Measurements from ENCODE around the gene SPSB2. TPM values are rescaled to one million over a fixed set of nuclear protein-coding genes. Genes with fewer than 3 reads are reported as not detected.

SPSB2 gene
- total RNA-seq, 1 experiment from 2014 or later, result 9.2 TPM

- CTCF ChIA-PET, result no interaction called here
- H3K9ac ChIP-seq (ENCODE audit: low read length), result no peak overlapping the region
- H3K79me2 ChIP-seq (ENCODE audit: low read length), result peaks cover 25% of the 10 kb centered on the region
- no peak overlapping the region for H2AFZ ChIP-seq (ENCODE audit: low read length)
- H3K9me3 ChIP-seq (ENCODE audit: low read length), result no peaks in the 10 kb centered on the region
- ATAC-seq, result no peak
- no peak for DNase-seq
- H3K4me2 ChIP-seq (ENCODE audit: low read length), result no peak overlapping the region
- H3K4me3 ChIP-seq (ENCODE audit: low read length), result no peak overlapping the region
- no peak for TF ChIP-seq EZH2 (IDR thresholded peaks at IDR 0.05; ENCODE audit: low read length, unreplicated experiment)
- TF ChIP-seq EZH2phosphoT487 (IDR thresholded peaks at IDR 0.05; ENCODE audit: borderline replicate concordance, low read length), result no peak
- TF ChIP-seq CTCF (conservative IDR thresholded peaks at IDR 0.05; ENCODE audit: low read depth, low read length), result no peak
- BruUV-seq (replicated peaks), result no TSS peak
- H3K27me3 ChIP-seq (ENCODE audit: low read length), result no peaks in the 10 kb centered on the region
- POLR2A ChIA-PET (ENCODE audit: unreplicated experiment), result no interaction called here
- intact Hi-C loops (cut with micrococcal nuclease), result no loop called here
- no peaks in the 10 kb centered on the region for H3F3A ChIP-seq (ENCODE audit: low read length, unreplicated experiment)
- peaks cover 8% of the 10 kb centered on the region; the same call in 1 of the 2 replicates for H3K36me3 ChIP-seq (ENCODE audit: low read depth, low read length)
- peaks cover 10% of the 10 kb centered on the region; the same call in 1 of the 2 replicates for H3K4me1 ChIP-seq (ENCODE audit: insufficient read depth, low read length)
- H4K20me1 ChIP-seq (ENCODE audit: low read length), result no peaks in the 10 kb centered on the region
- no peaks in the 10 kb centered on the region for H3K9me2 ChIP-seq (replicated peaks; ENCODE audit: low read length)
- no peak overlapping the region for H3K27ac ChIP-seq (ENCODE audit: low read length)
Measured at GRCh38 chr12:6847676-6848075, 25.4 kb downstream of the SPSB2 start.

- no peak for ATAC-seq
- ChIA-PET POLR2A (ENCODE audit: unreplicated experiment) (interaction anchor here (0.6 kb wide), 1 partner anchor 510 kb away, joined by 33 read pairs; no protein-coding TSS in a partner anchor), CTCF (interaction anchor here (0.6 kb wide), 1 partner anchor 68 kb away, joined by 6 read pairs; no protein-coding TSS in a partner anchor)
- intact Hi-C loops (cut with micrococcal nuclease), result no loop called here
- Histone ChIP-seq H3K9ac (ENCODE audit: low read length) (no peak overlapping the region), H3K4me1 (ENCODE audit: insufficient read depth, low read length) (peaks cover 10% of the 10 kb centered on the region; the same call in 1 of the 2 replicates), H3F3A (ENCODE audit: low read length, unreplicated experiment) (no peaks in the 10 kb centered on the region), H3K36me3 (ENCODE audit: low read depth, low read length) (peaks cover 8% of the 10 kb centered on the region; the same call in 1 of the 2 replicates), H4K20me1 (ENCODE audit: low read length) (no peaks in the 10 kb centered on the region), H3K79me2 (ENCODE audit: low read length) (peaks cover 25% of the 10 kb centered on the region), H3K4me3 (ENCODE audit: low read length) (no peak overlapping the region), H3K27me3 (ENCODE audit: low read length) (no peaks in the 10 kb centered on the region), H3K4me2 (ENCODE audit: low read length) (no peak overlapping the region), H3K9me3 (ENCODE audit: low read length) (no peaks in the 10 kb centered on the region), H3K27ac (ENCODE audit: low read length) (no peak overlapping the region), H3K9me2 (replicated peaks; ENCODE audit: low read length) (no peaks in the 10 kb centered on the region), H2AFZ (ENCODE audit: low read length) (no peak overlapping the region)
- no peak for DNase-seq
- TF ChIP-seq CTCF (conservative IDR thresholded peaks at IDR 0.05; ENCODE audit: low read depth, low read length) (no peak), EZH2phosphoT487 (IDR thresholded peaks at IDR 0.05; ENCODE audit: borderline replicate concordance, low read length) (no peak)
- no TSS peak for BruUV-seq (replicated peaks)
Measured at GRCh38 chr12:6846316-6846869, 26.7 kb downstream of the SPSB2 start.

GRCh38 chr12:6845395-6845794 is 27.7 kb downstream of the SPSB2 start:
- TF ChIP-seq CTCF (conservative IDR thresholded peaks at IDR 0.05; ENCODE audit: low read depth, low read length) (no peak), EZH2 (IDR thresholded peaks at IDR 0.05; ENCODE audit: low read length, unreplicated experiment) (no peak), EZH2phosphoT487 (IDR thresholded peaks at IDR 0.05; ENCODE audit: borderline replicate concordance, low read length) (no peak)
- Histone ChIP-seq H3K27me3 (ENCODE audit: low read length) (no peaks in the 10 kb centered on the region), H3K4me2 (ENCODE audit: low read length) (no peak overlapping the region), H4K20me1 (ENCODE audit: low read length) (no peaks in the 10 kb centered on the region), H2AFZ (ENCODE audit: low read length) (no peak overlapping the region), H3K9me3 (ENCODE audit: low read length) (no peaks in the 10 kb centered on the region), H3K79me2 (ENCODE audit: low read length) (peaks cover 17% of the 10 kb centered on the region), H3F3A (ENCODE audit: low read length, unreplicated experiment) (no peaks in the 10 kb centered on the region), H3K9ac (ENCODE audit: low read length) (no peak overlapping the region), H3K36me3 (ENCODE audit: low read depth, low read length) (peaks cover 8% of the 10 kb centered on the region; the same call in 1 of the 2 replicates), H3K9me2 (replicated peaks; ENCODE audit: low read length) (no peaks in the 10 kb centered on the region), H3K27ac (ENCODE audit: low read length) (no peak overlapping the region), H3K4me3 (ENCODE audit: low read length) (no peak overlapping the region), H3K4me1 (ENCODE audit: insufficient read depth, low read length) (peaks cover 10% of the 10 kb centered on the region; the same call in 1 of the 2 replicates)
- ATAC-seq, result no peak
- intact Hi-C loops (cut with micrococcal nuclease), result no loop called here
- ChIA-PET POLR2A (ENCODE audit: unreplicated experiment) (no interaction called here), CTCF (no interaction called here)
- BruUV-seq (replicated peaks), result no TSS peak
- DNase-seq, result no peak

All from PC-3 (cell line).